ENCODE measurements around the gene GPC1. TPM values are rescaled to one million over a fixed set of nuclear protein-coding genes. Genes with fewer than 3 reads are reported as not detected.

GPC1 gene
- polyA plus RNA-seq, 1 experiment, result 126 TPM

DNA sequence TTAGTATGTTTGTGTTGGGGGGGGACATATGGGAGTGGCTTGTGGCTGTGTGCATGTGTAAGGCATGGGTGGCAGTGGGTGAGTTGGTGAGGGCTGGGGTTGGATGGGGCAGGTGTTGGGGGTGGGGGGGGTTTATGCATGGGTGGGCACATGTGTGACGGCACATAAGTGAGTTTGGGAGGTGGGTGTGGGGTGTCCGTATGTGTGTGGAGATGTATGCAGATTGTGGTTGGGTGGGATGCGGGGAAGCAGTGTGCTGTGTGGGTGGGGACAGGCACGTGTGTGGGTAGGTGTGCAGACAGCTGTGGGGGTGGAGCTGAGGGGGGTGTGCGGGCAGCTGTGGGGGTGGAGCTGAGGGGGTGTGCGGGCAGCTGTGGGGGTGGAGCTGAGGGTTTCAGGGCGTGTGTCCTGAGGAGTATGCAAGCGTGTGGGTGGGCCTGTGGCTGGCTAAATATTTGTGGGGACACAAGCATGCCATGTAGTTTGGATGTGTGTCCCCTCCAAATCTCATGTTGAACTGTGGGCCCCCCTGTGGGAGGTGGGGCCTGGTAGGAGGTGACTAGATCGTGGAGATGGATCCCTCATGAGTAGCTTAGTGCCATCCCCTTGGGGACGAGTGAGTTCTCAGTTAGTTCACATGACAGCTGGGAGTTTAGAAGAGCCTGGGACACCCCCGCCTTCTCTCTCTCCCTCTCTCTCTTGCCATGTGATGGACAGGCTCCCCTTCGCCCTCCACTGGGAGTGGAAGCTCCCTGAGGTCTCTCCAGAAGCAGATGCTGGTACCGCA, 62.9 kb downstream of the GPC1 start:
- Histone ChIP-seq H3K36me3 (ENCODE audit: control insufficient read depth, insufficient read depth, low read length) (peaks cover 1% of the 10 kb centered on the region; the same call in 1 of the 2 replicates), H3K4me3 (ENCODE audit: low read depth, low read length) (no peak overlapping the region), H3K27me3 (ENCODE audit: control insufficient read depth, insufficient read depth, low read length) (no peaks in the 10 kb centered on the region)
- CTCF ChIA-PET, result interaction anchor here (0.9 to 2.7 kb wide), 4 partner anchors 7 to 266 kb away, joined by 3 to 29 read pairs (median 7); no protein-coding TSS in a partner anchor
- TF ChIP-seq, protein P1, sequence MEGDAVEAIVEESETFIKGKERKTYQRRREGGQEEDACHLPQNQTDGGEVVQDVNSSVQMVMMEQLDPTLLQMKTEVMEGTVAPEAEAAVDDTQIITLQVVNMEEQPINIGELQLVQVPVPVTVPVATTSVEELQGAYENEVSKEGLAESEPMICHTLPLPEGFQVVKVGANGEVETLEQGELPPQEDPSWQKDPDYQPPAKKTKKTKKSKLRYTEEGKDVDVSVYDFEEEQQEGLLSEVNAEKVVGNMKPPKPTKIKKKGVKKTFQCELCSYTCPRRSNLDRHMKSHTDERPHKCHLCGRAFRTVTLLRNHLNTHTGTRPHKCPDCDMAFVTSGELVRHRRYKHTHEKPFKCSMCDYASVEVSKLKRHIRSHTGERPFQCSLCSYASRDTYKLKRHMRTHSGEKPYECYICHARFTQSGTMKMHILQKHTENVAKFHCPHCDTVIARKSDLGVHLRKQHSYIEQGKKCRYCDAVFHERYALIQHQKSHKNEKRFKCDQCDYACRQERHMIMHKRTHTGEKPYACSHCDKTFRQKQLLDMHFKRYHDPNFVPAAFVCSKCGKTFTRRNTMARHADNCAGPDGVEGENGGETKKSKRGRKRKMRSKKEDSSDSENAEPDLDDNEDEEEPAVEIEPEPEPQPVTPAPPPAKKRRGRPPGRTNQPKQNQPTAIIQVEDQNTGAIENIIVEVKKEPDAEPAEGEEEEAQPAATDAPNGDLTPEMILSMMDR (IDR thresholded peaks at IDR 0.05; ENCODE audit: insufficient read depth, low read depth, low read length), result no peak
- POLR2A ChIA-PET, result no interaction called here
- no peak for DNase-seq (ENCODE audit: low read depth)

DNA sequence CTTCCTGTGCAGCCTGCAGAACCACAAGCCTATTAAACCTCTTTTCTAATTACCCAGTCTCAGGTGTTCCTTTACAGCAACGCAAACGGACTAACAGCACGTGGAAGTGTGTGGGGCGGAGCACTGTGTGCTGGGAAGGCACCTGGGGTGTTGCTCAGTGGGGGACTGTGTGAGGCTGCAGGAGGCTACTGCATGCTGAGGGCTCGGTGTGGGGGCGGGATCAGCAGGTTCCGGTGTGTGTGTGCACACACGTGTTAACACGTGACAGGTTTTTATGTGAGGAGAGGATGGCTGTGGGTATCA, 63.4 kb downstream of the GPC1 start:
- TF ChIP-seq, protein P1 (IDR thresholded peaks at IDR 0.05; ENCODE audit: insufficient read depth, low read depth, low read length), result no peak
- Histone ChIP-seq H3K27me3 (ENCODE audit: control insufficient read depth, insufficient read depth, low read length) (no peaks in the 10 kb centered on the region), H3K4me3 (ENCODE audit: low read depth, low read length) (no peak overlapping the region), H3K36me3 (ENCODE audit: control insufficient read depth, insufficient read depth, low read length) (peaks cover 1% of the 10 kb centered on the region; the same call in 1 of the 2 replicates)
- no peak for DNase-seq (ENCODE audit: low read depth)
- ChIA-PET POLR2A (no interaction called here), CTCF (interaction anchor here (2.2 kb wide), 1 partner anchor 15 kb away, joined by 10 read pairs; no protein-coding TSS in a partner anchor)

- peaks cover 1% of the 10 kb centered on the region; the same call in 1 of the 2 replicates for H3K36me3 ChIP-seq (ENCODE audit: control insufficient read depth, insufficient read depth, low read length)
- no peak for DNase-seq (ENCODE audit: low read depth)
- no peaks in the 10 kb centered on the region for H3K27me3 ChIP-seq (ENCODE audit: control insufficient read depth, insufficient read depth, low read length)
- TF ChIP-seq, protein P1 (IDR thresholded peaks at IDR 0.05; ENCODE audit: insufficient read depth, low read depth, low read length), result no peak
- ChIA-PET CTCF (interaction anchor here (1.1 to 2.2 kb wide), 2 partner anchors 14 to 341 kb away, joined by 3 to 10 read pairs; no protein-coding TSS in a partner anchor), POLR2A (no interaction called here)
- no peak overlapping the region for H3K4me3 ChIP-seq (ENCODE audit: low read depth, low read length)
Observed at GRCh38 chr2:240499309-240500301, 64.1 kb downstream of the GPC1 start.

GRCh38 chr2:240500561-240501423, 65.3 kb downstream of the GPC1 start:
- DNase-seq (ENCODE audit: low read depth), result no peak
- TF ChIP-seq, protein P1 (IDR thresholded peaks at IDR 0.05; ENCODE audit: insufficient read depth, low read depth, low read length), result no peak
- ChIA-PET POLR2A (no interaction called here), CTCF (interaction anchor here (1.1 kb wide), 1 partner anchor 340 kb away, joined by 3 read pairs; no protein-coding TSS in a partner anchor)
- peaks cover 1% of the 10 kb centered on the region; the same call in 1 of the 2 replicates for H3K36me3 ChIP-seq (ENCODE audit: control insufficient read depth, insufficient read depth, low read length)
- no peak overlapping the region for H3K4me3 ChIP-seq (ENCODE audit: low read depth, low read length)
- H3K27me3 ChIP-seq (ENCODE audit: control insufficient read depth, insufficient read depth, low read length), result no peaks in the 10 kb centered on the region

Data from BJ (cell line).